Prostate gland (tissue), 2 donors: Measurements from ENCODE around the gene SCAF11. TPM values are rescaled to one million over a fixed set of nuclear protein-coding genes. Genes with fewer than 3 reads are reported as not detected.

Experiments
- DNase-seq: peaks from one replicate; pipeline ENCODE4 v3.0.0-alpha.2; 2019; ENCODE audit warnings: low spot score
- H3K27ac ChIP-seq, 2 donors: fragments of 200-600 bp; sonication (generic); 2 replicates each; pipeline ENCODE4 v1.5.1; 2017 to 2019
- H3K27me3 ChIP-seq: fragments of 200-600 bp; sonication (generic); replicated peaks from 2 replicates; pipeline ENCODE4 v1.5.1; 2019; ENCODE audit not compliant: insufficient read depth
- H3K36me3 ChIP-seq, 2 donors: fragments of 200-600 bp; sonication (generic); 1 replicate in 1 of 2; 2 replicates in 1 of 2; pipeline versions ENCODE4 v1.5.1 to v1.8.1; 2017 to 2019
- H3K4me1 ChIP-seq: fragments of 200-600 bp; sonication (generic); replicated peaks from 2 replicates; pipeline ENCODE4 v1.5.1; 2019
- H3K4me3 ChIP-seq, 2 donors: fragments of 200-600 bp; sonication (generic); 2 replicates each; pipeline ENCODE4 v1.5.1; 2017 to 2019
- H3K9me3 ChIP-seq: fragments of 200-600 bp; sonication (generic); 2 replicates; pipeline ENCODE4 v1.5.1; 2017
- CTCF ChIP-seq, 4 experiments: fragments of 200-600 bp in 2 of 4; fragments of 450-650 bp in 2 of 4; sonication (generic) in 2 of 4; IDR thresholded peaks; 1 replicate in 3 of 4; 2 replicates in 1 of 4; pipeline ENCODE4 v1.5.1; 2016 to 2019; ENCODE audit warnings: antibody characterized with exemption in 4 of 4, mild to moderate bottlenecking in 2 of 4, moderate library complexity in 2 of 4
- POLR2A ChIP-seq: fragments of 450-650 bp; IDR thresholded peaks from one replicate; pipeline ENCODE4 v1.6.1; 2016; ENCODE audit warnings: antibody characterized with exemption, mild to moderate bottlenecking
- POLR2AphosphoS5 ChIP-seq: sonication (generic); formaldehyde crosslinking; IDR thresholded peaks from one replicate; pipeline ENCODE4 v1.6.1; 2017; ENCODE audit warnings: antibody characterized with exemption
- WGBS: methylation state at CpG from one replicate; pipeline ENCODE4 v1.1.5; 2018; 5-methylcytosine and 5-hydroxymethylcytosine counted together
- intact Hi-C: fragments of 100-400 bp; cut with DNase I; formaldehyde crosslinking; loops from one replicate; pipeline ENCODE4 v1.14.2; 2022
- total RNA-seq, 2 donors: library from RNA; depleted of rRNA; stranded (reverse); fragments of >200 nt; gene quantifications; one replicate each; pipeline ENCODE4 v1.1.0, GENCODE V29; 2016

SCAF11 gene
- total RNA-seq, 2 donors from 2014 or later = 144 to 171 TPM

GRCh38 chr12:45938566-45938965, 51.8 kb downstream of the SCAF11 start:
- Histone ChIP-seq H3K4me3 (no peak overlapping the region), H3K27ac (no peak overlapping the region), H3K27me3 (no peaks in the 10 kb centered on the region), H3K36me3 (no peaks in the 10 kb centered on the region), H3K9me3 (no peaks in the 10 kb centered on the region), H3K4me1 (no peaks in the 10 kb centered on the region)
- 83% methylated on average over 2 of the region's 2 CpGs for WGBS
- DNase-seq = no peak
- intact Hi-C loops = no loop called here
- TF ChIP-seq POLR2AphosphoS5 (no peak), CTCF (IDR thresholded peaks at IDR 0.05) (no peak), POLR2A (no peak)

- intact Hi-C loops = no loop called here
- WGBS = 30% methylated on average over 1 of the region's 1 CpG
- Histone ChIP-seq H3K4me1 (no peaks in the 10 kb centered on the region), H3K9me3 (no peaks in the 10 kb centered on the region), H3K27me3 (no peaks in the 10 kb centered on the region), H3K27ac (no peak overlapping the region), H3K36me3 (no peaks in the 10 kb centered on the region), H3K4me3 (no peak overlapping the region)
- TF ChIP-seq POLR2AphosphoS5 = no peak
- TF ChIP-seq CTCF (IDR thresholded peaks at IDR 0.05) = no peak
- TF ChIP-seq POLR2A = no peak
- DNase-seq = no peak
Observed at GRCh38 chr12:45934956-45935355, 55.4 kb downstream of the SCAF11 start.

- 38% methylated on average over 2 of the region's 2 CpGs for WGBS
- no peak overlapping the region for H3K27ac ChIP-seq
- TF ChIP-seq POLR2AphosphoS5 = no peak
- no peak for TF ChIP-seq CTCF (IDR thresholded peaks at IDR 0.05)
- no peak for TF ChIP-seq POLR2A
Observed at GRCh38 chr12:45933504-45933903, 56.9 kb downstream of the SCAF11 start.

GRCh38 chr12:45930369-45930768, 60.0 kb downstream of the SCAF11 start:
- Histone ChIP-seq H3K27me3 (no peaks in the 10 kb centered on the region), H3K4me1 (no peaks in the 10 kb centered on the region), H3K4me3 (no peak overlapping the region), H3K36me3 (no peaks in the 10 kb centered on the region), H3K9me3 (no peaks in the 10 kb centered on the region), H3K27ac (no peak overlapping the region)
- intact Hi-C loops = no loop called here
- TF ChIP-seq POLR2AphosphoS5 (no peak), CTCF (IDR thresholded peaks at IDR 0.05) (no peak), POLR2A (no peak)
- 91% methylated on average over 3 of the region's 3 CpGs for WGBS
- DNase-seq = no peak

More at GRCh38 chr12:45933504-45933903, 56.9 kb downstream of the SCAF11 start:
- Histone ChIP-seq H3K36me3 (no peaks in the 10 kb centered on the region), H3K4me1 (no peaks in the 10 kb centered on the region), H3K27me3 (no peaks in the 10 kb centered on the region), H3K4me3 (no peak overlapping the region), H3K9me3 (no peaks in the 10 kb centered on the region)
- DNase-seq = no peak
- intact Hi-C loops = no loop called here

- Histone ChIP-seq H3K27ac (no peak overlapping the region), H3K36me3 (no peaks in the 10 kb centered on the region), H3K9me3 (no peaks in the 10 kb centered on the region), H3K4me1 (no peaks in the 10 kb centered on the region), H3K27me3 (no peaks in the 10 kb centered on the region), H3K4me3 (no peak overlapping the region)
- 76% methylated on average over 2 of the region's 2 CpGs for WGBS
- intact Hi-C loops = no loop called here
- TF ChIP-seq POLR2AphosphoS5 (no peak), CTCF (IDR thresholded peaks at IDR 0.05) (no peak), POLR2A (no peak)
- DNase-seq = no peak
Observed at GRCh38 chr12:45928309-45928708, 62.1 kb downstream of the SCAF11 start.
